Activated naive CD4-positive, alpha-beta T cell treated with anti-CD3 and anti-CD28 coated beads, Interleukin-2, amount 50 U/mL, for 16 hours (primary cell): ENCODE results near the gene IQCK.

Experiments
- DNase-seq: peaks from one replicate; pipeline ENCODE4 v3.0.0-alpha.2; 2020

The IQCK gene

GRCh38 chr16:19868421-19868820 is 150.3 kb downstream of the IQCK start:
- no peak for DNase-seq

GRCh38 chr16:19871721-19872120 is 153.7 kb downstream of the IQCK start:
- no peak for DNase-seq

- DNase-seq: no peak
Measured at GRCh38 chr16:19872179-19872863, 154.2 kb downstream of the IQCK start.

GRCh38 chr16:19872935-19873334 is 154.9 kb downstream of the IQCK start:
- DNase-seq: no peak

- DNase-seq: no peak
Measured at GRCh38 chr16:19874026-19874425, 156.0 kb downstream of the IQCK start.

- DNase-seq: no peak
Measured at GRCh38 chr16:19874851-19875546, 156.9 kb downstream of the IQCK start.

GRCh38 chr16:19875900-19876299 is 157.8 kb downstream of the IQCK start:
- DNase-seq: no peak

GRCh38 chr16:19876501-19877059 is 158.5 kb downstream of the IQCK start:
- DNase-seq: no peak

GRCh38 chr16:19878757-19879156 is 160.7 kb downstream of the IQCK start:
- no peak for DNase-seq

- DNase-seq: no peak
Measured at GRCh38 chr16:19879241-19879792, 161.2 kb downstream of the IQCK start.

- DNase-seq: no peak
Measured at GRCh38 chr16:19881028-19881427, 163.0 kb downstream of the IQCK start.

GRCh38 chr16:19881783-19882182 is 163.7 kb downstream of the IQCK start:
- DNase-seq: no peak

GRCh38 chr16:19882186-19882585 is 164.1 kb downstream of the IQCK start:
- DNase-seq: no peak

GRCh38 chr16:19882646-19883045 is 164.6 kb downstream of the IQCK start:
- no peak for DNase-seq

GRCh38 chr16:19883296-19883965 is 165.4 kb downstream of the IQCK start:
- DNase-seq: peak; percentile 13

- DNase-seq: no peak
Measured at GRCh38 chr16:19883966-19884485, 166.0 kb downstream of the IQCK start.

- DNase-seq: peak; percentile 48
Measured at GRCh38 chr16:19884611-19885450, 166.8 kb downstream of the IQCK start, which contains the start of gene GPRC5B. Gene GPRC5B, minus strand, starts transcription at chr16:19884848. Its CDS starts 12,003 bp downstream, at chr16:19872845.

- no peak for DNase-seq
Measured at GRCh38 chr16:19885451-19886072, 167.5 kb downstream of the IQCK start.

GRCh38 chr16:19886073-19886941 is 168.2 kb downstream of the IQCK start:
- peak; percentile 85 for DNase-seq

- no peak for DNase-seq
Measured at GRCh38 chr16:19888834-19889233, 170.8 kb downstream of the IQCK start.

GRCh38 chr16:19890901-19891300 is 172.8 kb downstream of the IQCK start:
- DNase-seq: no peak
